Activated T-helper 1 cell treated with Interleukin-2 at 50 U/mL for 16 hours (primary cell): ENCODE measurements around the gene BMAL1.
"Not testable (repeated sequence)": the region's sequence is repeated elsewhere in the genome, so short reads cannot be mapped to it uniquely, and the experiment has no call there.

ENCODE experiments used
- DNase-seq: peaks from one replicate; pipeline ENCODE4 v3.0.0-alpha.2; 2020; ENCODE audit warnings: low read depth

The BMAL1 gene

GRCh38 chr11:13382751-13383150 is 105.2 kb downstream of the BMAL1 start:
- no peak for DNase-seq

- no peak for DNase-seq
These were observed 107.5 kb downstream of the BMAL1 start for GRCh38 chr11:13384908-13385640.

GRCh38 chr11:13386567-13386966 is 109.0 kb downstream of the BMAL1 start:
- DNase-seq: no peak

GRCh38 chr11:13388741-13389140 is 111.2 kb downstream of the BMAL1 start:
- DNase-seq: no peak

GRCh38 chr11:13391217-13391616 is 113.6 kb downstream of the BMAL1 start:
- no peak for DNase-seq

GRCh38 chr11:13398335-13398734 is 120.7 kb downstream of the BMAL1 start:
- not testable (repeated sequence) for DNase-seq

GRCh38 chr11:13405220-13405619 is 127.6 kb downstream of the BMAL1 start:
- no peak for DNase-seq

- no peak for DNase-seq
These were observed 137.6 kb downstream of the BMAL1 start for GRCh38 chr11:13415201-13415600.

- no peak for DNase-seq
These were observed 144.0 kb downstream of the BMAL1 start for GRCh38 chr11:13421561-13421960.

- no peak for DNase-seq
These were observed 145.8 kb downstream of the BMAL1 start for GRCh38 chr11:13423372-13423771.

GRCh38 chr11:13427440-13427839 is 149.8 kb downstream of the BMAL1 start:
- DNase-seq: no peak

- DNase-seq: no peak
These were observed 151.7 kb downstream of the BMAL1 start for GRCh38 chr11:13429288-13429687.

- DNase-seq: no peak
These were observed 152.2 kb downstream of the BMAL1 start for GRCh38 chr11:13429836-13430235.

GRCh38 chr11:13433437-13433836 is 155.8 kb downstream of the BMAL1 start:
- DNase-seq: no peak

- no peak for DNase-seq
These were observed 156.9 kb downstream of the BMAL1 start for GRCh38 chr11:13434247-13435205.

- DNase-seq: not testable (repeated sequence)
These were observed 159.2 kb downstream of the BMAL1 start for GRCh38 chr11:13436836-13437235.
